Smooth muscle cell (in vitro differentiated cells): ENCODE data around the gene VPS51. TPM values are rescaled to one million over a fixed set of nuclear protein-coding genes. Genes with fewer than 3 reads are reported as not detected.

Experiments
- DNase-seq: peaks from one replicate; lab custom pipeline; 2025; ENCODE audit not compliant: unreplicated experiment; lab: John Stamatoyannopoulos, UW
- H2AFZ ChIP-seq: fragments of 200-600 bp; sonication (generic); 2 replicates; pipeline ENCODE4 v1.6.0; 2016; ENCODE audit warnings: antibody characterized with exemption, low read depth, mild to moderate bottlenecking
- H3F3A ChIP-seq: fragments of 200-600 bp; sonication (generic); 2 replicates; pipeline ENCODE4 v1.6.0; 2017; ENCODE audit warnings: antibody characterized with exemption, low read depth
- H3K27ac ChIP-seq: fragments of 200-600 bp; sonication (generic); 2 replicates; pipeline ENCODE4 v1.5.1; 2016; ENCODE audit warnings: low read depth, mild to moderate bottlenecking
- H3K27me3 ChIP-seq: fragments of 200-600 bp; sonication (generic); 2 replicates; pipeline ENCODE4 v1.6.1; 2016; ENCODE audit warnings: low read depth, mild to moderate bottlenecking
- H3K36me3 ChIP-seq: fragments of 200-600 bp; sonication (generic); 2 replicates; pipeline ENCODE4 v1.5.1; 2016; ENCODE audit warnings: low read depth
- H3K4me1 ChIP-seq: fragments of 200-600 bp; sonication (generic); 2 replicates; pipeline ENCODE4 v1.5.1; 2016; ENCODE audit warnings: low read depth
- H3K4me2 ChIP-seq: fragments of 200-600 bp; sonication (generic); 2 replicates; pipeline ENCODE4 v1.6.0; 2016; ENCODE audit warnings: mild to moderate bottlenecking
- H3K4me3 ChIP-seq: fragments of 200-600 bp; sonication (generic); 2 replicates; pipeline ENCODE4 v1.5.1; 2016; ENCODE audit warnings: mild to moderate bottlenecking
- H3K79me2 ChIP-seq: fragments of 200-600 bp; sonication (generic); 2 replicates; pipeline ENCODE4 v1.6.0; 2016; ENCODE audit warnings: low read depth, mild to moderate bottlenecking
- H3K9ac ChIP-seq: fragments of 200-600 bp; sonication (generic); 2 replicates; pipeline ENCODE4 v1.6.0; 2016; ENCODE audit warnings: low read depth
- H3K9me3 ChIP-seq: fragments of 200-600 bp; sonication (generic); replicated peaks from 2 replicates; pipeline ENCODE4 v1.5.1; 2016; ENCODE audit warnings: low read depth
- H4K20me1 ChIP-seq: fragments of 200-600 bp; sonication (generic); 2 replicates; pipeline ENCODE4 v1.6.0; 2016; ENCODE audit warnings: low read depth
- CTCF ChIP-seq: fragments of 200-600 bp; sonication (generic); IDR thresholded peaks from 2 replicates; pipeline ENCODE4 v1.5.1; 2017; ENCODE audit warnings: borderline replicate concordance, mild to moderate bottlenecking, antibody characterized with exemption; ENCODE audit not compliant: insufficient read depth, poor library complexity, severe bottlenecking
- WGBS: methylation state at CpG from one replicate; pipeline ENCODE4 v1.1.7; 2016; ENCODE audit warnings: low lambda C conversion rate; 5-methylcytosine and 5-hydroxymethylcytosine counted together
- polyA plus RNA-seq: library from polyadenylated mRNA; unstranded; fragments of >200 nt; fragmentation: Nextera tagmentation; extraction: Ambion mirVana; gene quantifications from 2 replicates; pipeline ENCODE4 v1.2.1, GENCODE V29; 2016
- total RNA-seq: library from RNA; depleted of rRNA; stranded (reverse); fragments of >200 nt; gene quantifications from 2 replicates; pipeline ENCODE4 v1.2.3, GENCODE V29; 2014

Gene VPS51
- total and polyA plus RNA-seq, 2 experiments from 2014 or later, result 55.2 to 154 TPM

- Histone ChIP-seq H3K27me3 (no peaks in the 10 kb centered on the region), H3K9me3 (no peaks in the 10 kb centered on the region), H3F3A (no peaks in the 10 kb centered on the region), H4K20me1 (peaks cover 15% of the 10 kb centered on the region), H3K4me2 (no peak overlapping the region), H3K4me3 (no peak overlapping the region), H3K9ac (no peak overlapping the region), H2AFZ (no peak overlapping the region), H3K4me1 (peaks cover 4% of the 10 kb centered on the region), H3K27ac (no peak overlapping the region), H3K79me2 (peaks cover 11% of the 10 kb centered on the region), H3K36me3 (no peaks in the 10 kb centered on the region)
- 97% methylated on average over 15 of the region's 15 CpGs for WGBS
- DNase-seq, result no peak
- TF ChIP-seq CTCF, result no peak
Measured at GRCh38 chr11:65107078-65107477, 11.1 kb downstream of the VPS51 start.

GRCh38 chr11:65107751-65108468, 11.9 kb downstream of the VPS51 start:
- TF ChIP-seq CTCF, result no peak
- Histone ChIP-seq H3K9me3 (no peaks in the 10 kb centered on the region), H3K27ac (no peak overlapping the region), H2AFZ (no peak overlapping the region), H3K36me3 (no peaks in the 10 kb centered on the region), H3F3A (no peaks in the 10 kb centered on the region), H3K27me3 (no peaks in the 10 kb centered on the region), H3K9ac (no peak overlapping the region), H3K4me2 (no peak overlapping the region), H3K4me1 (peaks cover 11% of the 10 kb centered on the region), H4K20me1 (peaks cover 15% of the 10 kb centered on the region), H3K4me3 (no peak overlapping the region), H3K79me2 (peaks cover 11% of the 10 kb centered on the region)
- 98% methylated on average over 42 of the region's 52 CpGs for WGBS
- no peak for DNase-seq

- Histone ChIP-seq H2AFZ (no peak overlapping the region), H3K4me2 (no peak overlapping the region), H3K4me1 (peaks cover 18% of the 10 kb centered on the region), H3K36me3 (no peaks in the 10 kb centered on the region), H3K4me3 (no peak overlapping the region), H3K27me3 (no peaks in the 10 kb centered on the region), H4K20me1 (peaks cover 15% of the 10 kb centered on the region), H3F3A (no peaks in the 10 kb centered on the region), H3K9ac (no peak overlapping the region), H3K79me2 (peaks cover 11% of the 10 kb centered on the region), H3K27ac (no peak overlapping the region), H3K9me3 (no peaks in the 10 kb centered on the region)
- TF ChIP-seq CTCF, result no peak
- no peak for DNase-seq
- WGBS, result 97% methylated on average over 33 of the region's 38 CpGs
Measured at GRCh38 chr11:65108469-65109123, 12.6 kb downstream of the VPS51 start.
